ENCODE results near the gene ETV2.
"Not testable (repeated sequence)": the region's sequence is repeated elsewhere in the genome, so short reads cannot be mapped to it uniquely, and the experiment has no call there.

Gene ETV2

GRCh38 chr19:35641515-35642151 is at the start of gene ETV2:
Gene ETV2 (plus strand): TSS chr19:35641745. CDS start chr19:35642461, 716 bp downstream.
- peak within 1 kb of the TSS; percentile 82 for H3K27ac ChIP-seq
- TF ChIP-seq CTCF (conservative IDR thresholded peaks at IDR 0.05) (no peak), ZFX (IDR thresholded peaks at IDR 0.05) (no peak)

- H3K27ac ChIP-seq, result no peak overlapping the region
- TF ChIP-seq ZFX (IDR thresholded peaks at IDR 0.05) (no peak), CTCF (conservative IDR thresholded peaks at IDR 0.05) (no peak; the same call in 1 of the 2 replicates)
These were observed 49.3 kb upstream of the ETV2 start for GRCh38 chr19:35592226-35592625.

- H3K27ac ChIP-seq, result not testable (repeated sequence)
These were observed 46.5 kb upstream of the ETV2 start for GRCh38 chr19:35595026-35595425.

GRCh38 chr19:35595928-35596327 is 45.6 kb upstream of the ETV2 start:
- no peak for TF ChIP-seq CTCF (conservative IDR thresholded peaks at IDR 0.05)
- TF ChIP-seq ZFX (IDR thresholded peaks at IDR 0.05), result no peak
- no peak overlapping the region for H3K27ac ChIP-seq

- TF ChIP-seq CTCF (conservative IDR thresholded peaks at IDR 0.05), result no peak
- TF ChIP-seq ZFX (IDR thresholded peaks at IDR 0.05), result no peak
- no peak overlapping the region for H3K27ac ChIP-seq
These were observed 45.1 kb upstream of the ETV2 start for GRCh38 chr19:35596366-35596999.

- no peak for TF ChIP-seq CTCF (conservative IDR thresholded peaks at IDR 0.05)
- H3K27ac ChIP-seq, result no peak overlapping the region
These were observed 39.6 kb upstream of the ETV2 start for GRCh38 chr19:35601971-35602370.

- H3K27ac ChIP-seq, result not testable (repeated sequence)
These were observed 37.1 kb upstream of the ETV2 start for GRCh38 chr19:35604436-35604835.

- H3K27ac ChIP-seq, result not testable (repeated sequence)
These were observed 34.4 kb upstream of the ETV2 start for GRCh38 chr19:35607170-35607569.

GRCh38 chr19:35607661-35608060 is 33.9 kb upstream of the ETV2 start:
- TF ChIP-seq CTCF (conservative IDR thresholded peaks at IDR 0.05) (no peak), ZFX (IDR thresholded peaks at IDR 0.05) (no peak)
- H3K27ac ChIP-seq, result no peak overlapping the region
